Muscle of back (tissue), 11 donors: ENCODE results near the gene ABTB2. TPM values are rescaled to one million over a fixed set of nuclear protein-coding genes. Genes with fewer than 3 reads are reported as not detected.

Experiments used
- DNase-seq, 3 donors: peaks; one replicate each; pipeline versions ENCODE4 v3.0.0 to v3.0.0-alpha.2; 2013
- polyA plus RNA-seq, 10 donors: library from polyadenylated mRNA; unstranded; fragments of 120-200 nt; gene quantifications; one replicate each; pipeline ENCODE4 v1.2.1, GENCODE V29; 2013; ENCODE audit not compliant: insufficient read length in 10 of 10

ABTB2 gene
- polyA plus RNA-seq, 10 donors: 4.1 to 8.5 (median 6.3) TPM

GRCh38 chr11:34292111-34292510 lies 65.7 kb downstream of the ABTB2 start:
- DNase-seq: peak in 1 of 3 donors; percentile 67

DNA sequence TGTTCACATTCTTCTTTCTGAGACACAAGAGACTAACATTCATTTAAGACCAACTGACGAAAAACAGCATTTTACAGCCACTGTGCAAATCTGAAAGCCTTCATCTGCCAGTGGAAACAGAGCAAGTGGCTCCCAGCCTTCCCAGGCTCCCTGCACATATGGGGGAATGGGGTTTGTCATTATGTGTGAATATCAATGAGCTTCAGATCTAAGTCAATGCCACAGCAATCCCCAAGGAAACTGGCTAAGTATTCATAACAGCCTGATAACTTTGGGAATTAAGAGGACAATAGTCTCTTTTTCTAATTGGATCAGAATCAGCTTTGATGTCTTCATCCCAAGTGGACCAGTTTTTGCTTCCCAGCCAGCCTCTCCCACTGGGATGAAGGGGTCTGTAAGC lies 66.9 kb downstream of the ABTB2 start:
- no peak for DNase-seq

DNA sequence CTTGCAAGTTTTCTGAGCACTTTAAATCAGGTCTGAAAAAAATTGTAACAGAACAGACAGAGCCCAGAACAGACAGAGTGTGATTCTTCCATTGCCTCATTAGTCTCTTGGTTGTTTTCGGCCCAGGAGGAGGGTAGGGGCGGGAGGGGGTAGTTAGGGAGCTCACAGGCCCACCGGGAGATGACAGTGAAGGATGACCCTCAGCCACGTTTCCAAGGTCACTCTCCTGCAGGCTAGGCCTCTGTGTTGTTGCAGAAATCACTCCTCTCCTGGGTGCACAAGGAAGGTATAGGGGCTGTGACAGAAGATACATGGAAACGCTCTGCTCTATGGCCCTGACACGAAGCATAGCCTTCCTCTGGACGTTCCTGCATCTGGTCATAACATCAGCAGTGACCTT lies 69.3 kb downstream of the ABTB2 start:
- DNase-seq: no peak

GRCh38 chr11:34284811-34285481 lies 72.9 kb downstream of the ABTB2 start:
- no peak for DNase-seq

- DNase-seq: no peak
Observed at GRCh38 chr11:34284156-34284555, 73.7 kb downstream of the ABTB2 start.

- no peak for DNase-seq
Observed at GRCh38 chr11:34280945-34281872, 76.6 kb downstream of the ABTB2 start.

GRCh38 chr11:34278693-34279297 lies 79.0 kb downstream of the ABTB2 start:
- DNase-seq: no peak

- DNase-seq: no peak
Observed at GRCh38 chr11:34278175-34278574, 79.6 kb downstream of the ABTB2 start.

DNA sequence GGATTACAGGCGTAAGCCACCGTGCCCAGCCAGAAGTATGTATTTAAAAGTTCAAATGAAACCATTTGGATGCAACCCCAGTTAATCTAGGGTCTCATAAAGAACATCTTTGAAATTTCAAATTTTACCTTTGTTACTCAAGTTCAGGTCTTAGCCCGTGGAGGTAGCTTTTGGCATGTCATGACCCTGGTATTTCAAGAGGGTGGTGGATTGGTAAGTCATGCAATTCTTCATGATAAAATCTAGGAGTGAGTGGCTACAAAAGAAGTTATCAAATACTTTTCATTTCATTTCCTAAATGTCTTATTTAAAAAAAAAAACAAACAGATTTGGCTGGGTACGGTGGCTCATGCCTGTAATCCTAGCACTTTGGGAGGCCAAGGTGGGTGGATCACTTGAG lies 80.6 kb downstream of the ABTB2 start:
- no peak for DNase-seq

- DNase-seq: no peak
Observed at GRCh38 chr11:34276352-34276864, 81.4 kb downstream of the ABTB2 start.

GRCh38 chr11:34275486-34275885 lies 82.3 kb downstream of the ABTB2 start:
- no peak for DNase-seq

DNA sequence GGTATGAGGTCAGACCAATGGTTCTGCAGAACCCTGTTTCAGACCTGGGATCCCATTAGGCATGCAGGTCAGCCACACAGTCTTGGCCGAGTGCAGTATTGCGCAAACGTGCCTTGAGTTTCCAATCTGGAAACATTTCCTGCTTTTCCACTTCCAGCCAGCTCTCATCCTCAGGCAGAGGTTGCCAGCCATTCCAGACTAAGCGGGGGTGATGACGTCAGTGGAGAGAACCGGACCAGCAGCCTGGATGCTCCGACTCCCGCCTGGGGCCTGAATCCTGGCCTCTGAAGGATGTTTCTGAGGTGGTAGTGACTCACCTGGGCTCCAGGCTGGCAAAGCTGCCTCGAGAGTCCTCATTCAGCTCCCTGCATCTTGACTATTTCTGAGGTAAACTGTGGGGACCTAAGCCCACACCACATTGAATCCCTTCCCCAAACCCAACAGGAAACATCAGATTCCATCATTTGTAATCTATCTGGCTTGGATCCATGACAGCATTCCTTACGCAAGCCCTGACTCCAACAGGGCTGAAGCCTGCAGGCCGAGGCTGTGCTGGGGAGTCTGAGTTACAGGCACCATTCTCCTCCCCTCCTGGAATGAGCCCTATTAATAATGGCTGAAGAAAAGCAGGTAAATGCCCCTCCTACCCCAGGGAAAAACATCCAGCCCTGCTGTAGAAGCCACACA lies 83.0 kb downstream of the ABTB2 start:
- DNase-seq: peak; percentile 86 to 92 (median 90)

- peak in 1 of 3 donors; percentile 58 for DNase-seq
Observed at GRCh38 chr11:34273099-34273498, 84.7 kb downstream of the ABTB2 start.

DNA sequence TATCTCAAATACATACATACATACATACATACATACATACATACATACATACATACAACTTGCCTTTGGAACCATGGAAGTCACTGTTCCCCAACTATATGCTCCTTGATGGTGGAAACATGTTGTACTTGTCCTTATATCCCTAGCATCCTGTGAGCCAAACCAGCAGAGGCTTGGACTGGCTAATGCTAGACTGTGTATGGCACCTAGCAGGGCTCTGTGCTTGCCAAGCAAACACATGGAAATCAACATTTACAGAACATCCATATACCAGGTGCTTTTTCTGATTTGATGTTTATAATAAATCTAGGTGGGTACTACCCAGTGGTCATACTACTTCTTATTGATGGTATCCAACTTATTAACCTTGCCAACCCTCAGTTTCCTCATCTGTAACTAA lies 86.1 kb downstream of the ABTB2 start:
- no peak for DNase-seq

GRCh38 chr11:34270711-34271110 lies 87.1 kb downstream of the ABTB2 start:
- no peak for DNase-seq

DNA sequence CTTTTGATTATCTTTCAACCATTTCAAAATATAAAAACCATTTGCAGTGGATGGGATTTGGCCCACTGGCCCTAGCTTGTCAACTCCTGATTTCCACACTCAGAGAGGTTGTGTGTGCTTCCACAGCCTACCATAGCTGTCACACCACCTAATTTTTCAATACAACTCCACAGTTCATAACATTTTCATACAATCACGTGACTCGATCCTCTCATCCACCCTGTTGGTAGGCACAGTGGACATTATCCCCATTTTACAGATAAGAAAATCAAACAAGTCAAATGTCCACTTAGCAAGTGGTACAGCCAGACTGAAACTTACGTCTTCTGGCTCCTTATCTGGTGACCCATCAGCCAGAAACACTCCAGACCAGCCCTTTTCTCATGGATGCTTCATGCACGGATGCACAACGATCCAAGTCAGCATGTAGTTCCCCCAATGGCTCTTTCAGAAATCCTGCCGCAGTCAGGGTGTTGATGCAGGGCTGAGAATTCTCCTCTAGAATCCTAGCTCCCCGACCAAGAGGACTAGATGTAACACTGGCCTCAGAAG lies 88.0 kb downstream of the ABTB2 start:
- no peak for DNase-seq

- no peak for DNase-seq
Observed at GRCh38 chr11:34268906-34269430, 88.8 kb downstream of the ABTB2 start.

DNA sequence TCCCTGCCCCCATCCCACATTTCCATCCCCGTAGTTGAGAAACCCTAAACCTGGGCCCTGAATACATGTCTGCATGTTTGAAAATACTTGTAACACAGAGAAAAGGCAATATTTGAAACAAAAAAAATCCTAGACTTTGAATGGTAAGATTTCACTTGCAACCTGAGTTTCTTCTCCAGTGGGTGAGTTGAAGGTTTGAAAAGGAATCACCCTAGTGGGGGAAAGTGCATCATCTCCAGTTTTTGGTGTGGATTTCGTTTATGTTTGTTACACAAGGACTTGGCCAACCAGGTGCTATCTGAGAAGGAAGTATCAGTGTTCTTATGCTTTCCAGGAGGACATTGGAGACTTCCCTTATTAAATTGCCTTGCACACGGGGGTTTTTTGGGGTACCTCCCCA lies 90.4 kb downstream of the ABTB2 start:
- DNase-seq: no peak

GRCh38 chr11:34267013-34267412 lies 90.8 kb downstream of the ABTB2 start:
- DNase-seq: peak in 1 of 3 donors; percentile 63

- peak in 2 of 3 donors; percentile 71 to 93 for DNase-seq
Observed at GRCh38 chr11:34266090-34266912, 91.5 kb downstream of the ABTB2 start.
